Measurements from ENCODE around the gene GRIA4.

- TF ChIP-seq CTCF (IDR thresholded peaks at IDR 0.05), result no peak
- TF ChIP-seq EZH2phosphoT487 (IDR thresholded peaks at IDR 0.05), result no peak
These were observed 247.9 kb downstream of the GRIA4 start for GRCh38 chr11:105857728-105858127.

Measured in neural progenitor cell (in vitro differentiated cells).